G401.6 (cell line): ENCODE results near the gene PRDM8.
"Not testable (repeated sequence)": the region's sequence is repeated elsewhere in the genome, so short reads cannot be mapped to it uniquely, and the experiment has no call there.

Source experiments
- FAIRE-seq: peaks from 2 replicates; lab custom pipeline; 2012; peaks lifted over from hg19 to GRCh38; lab: Jason Lieb, UNC

Gene PRDM8

DNA sequence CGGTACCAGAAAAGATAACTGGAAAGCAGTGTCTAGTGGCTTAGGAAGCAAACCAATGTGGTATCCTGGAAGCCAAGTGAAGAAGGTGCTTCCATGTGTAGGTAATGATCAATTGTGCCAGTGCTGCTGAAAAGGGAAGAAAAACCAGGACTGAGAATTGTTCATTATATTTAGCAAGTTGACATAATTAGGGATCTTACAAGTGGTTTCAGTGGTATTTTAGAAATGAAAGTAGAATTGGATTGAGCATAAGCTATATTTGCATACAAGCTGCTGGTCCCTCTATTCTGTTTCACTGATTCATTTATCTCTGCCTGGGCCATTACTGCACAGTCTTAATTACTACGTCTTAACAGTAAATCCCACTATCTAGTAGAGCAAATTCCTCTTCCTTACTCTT lies 32.3 kb downstream of the PRDM8 start:
- FAIRE-seq, result no peak

DNA sequence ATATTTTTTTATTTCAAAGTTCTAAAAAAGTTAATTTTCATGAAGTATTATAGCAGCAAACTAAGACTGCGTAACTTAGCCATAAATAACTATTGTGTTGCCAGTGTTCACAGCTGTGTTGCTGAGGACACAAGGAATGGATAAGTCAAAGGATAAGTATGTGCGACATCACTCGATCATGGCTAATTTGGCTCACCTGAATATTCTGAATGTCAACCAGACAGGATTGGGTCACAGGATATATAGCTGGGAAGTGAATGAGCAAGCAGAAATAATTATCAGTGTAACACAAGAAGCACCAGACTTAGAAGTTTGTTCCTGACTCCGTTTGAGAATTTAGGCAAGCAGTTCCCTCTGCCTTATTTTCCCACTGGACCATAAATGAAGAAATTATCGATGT lies 33.9 kb downstream of the PRDM8 start:
- FAIRE-seq, result no peak

DNA sequence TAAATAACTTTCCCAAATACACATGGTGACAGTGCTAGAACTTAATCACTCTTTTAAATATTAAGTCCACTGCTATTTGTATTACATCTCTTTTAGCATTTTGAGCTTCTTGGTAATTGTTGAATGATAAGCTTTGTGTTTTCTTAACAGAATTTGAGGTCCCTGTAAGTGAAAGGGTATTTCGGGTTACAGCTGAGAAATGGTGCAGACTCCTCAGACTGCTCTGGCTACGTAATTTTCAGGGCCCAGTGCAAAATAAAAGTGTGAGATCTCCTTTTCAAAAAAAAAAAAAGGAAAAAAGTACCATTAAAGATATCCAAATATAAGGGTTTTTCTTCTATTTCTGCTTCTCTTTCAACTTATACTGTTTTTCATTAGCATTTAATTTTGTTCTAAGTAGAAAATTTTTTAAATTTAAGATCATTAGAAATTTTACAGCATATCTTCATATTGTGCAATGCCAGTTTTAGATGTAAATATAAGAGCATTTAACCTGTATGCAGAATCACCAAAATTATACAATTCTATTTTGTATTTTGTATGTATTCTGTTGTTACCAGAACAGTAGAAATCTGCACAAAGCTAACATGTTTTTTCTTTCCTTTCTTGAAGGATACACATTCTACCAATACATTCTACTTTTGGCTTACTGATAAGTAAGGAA lies 35.5 kb downstream of the PRDM8 start:
- FAIRE-seq, result no peak

GRCh38 chr4:80233390-80233789 lies 36.1 kb downstream of the PRDM8 start:
- no peak for FAIRE-seq

GRCh38 chr4:80235451-80235850 lies 38.1 kb downstream of the PRDM8 start:
- peak; percentile 88 for FAIRE-seq

- no peak for FAIRE-seq
Measured at GRCh38 chr4:80237992-80238391, 40.7 kb downstream of the PRDM8 start.

- FAIRE-seq, result peak; percentile 71
Measured at GRCh38 chr4:80239480-80240150, 42.3 kb downstream of the PRDM8 start.

- peak; percentile 74 for FAIRE-seq
Measured at GRCh38 chr4:80240976-80241375, 43.7 kb downstream of the PRDM8 start.

DNA sequence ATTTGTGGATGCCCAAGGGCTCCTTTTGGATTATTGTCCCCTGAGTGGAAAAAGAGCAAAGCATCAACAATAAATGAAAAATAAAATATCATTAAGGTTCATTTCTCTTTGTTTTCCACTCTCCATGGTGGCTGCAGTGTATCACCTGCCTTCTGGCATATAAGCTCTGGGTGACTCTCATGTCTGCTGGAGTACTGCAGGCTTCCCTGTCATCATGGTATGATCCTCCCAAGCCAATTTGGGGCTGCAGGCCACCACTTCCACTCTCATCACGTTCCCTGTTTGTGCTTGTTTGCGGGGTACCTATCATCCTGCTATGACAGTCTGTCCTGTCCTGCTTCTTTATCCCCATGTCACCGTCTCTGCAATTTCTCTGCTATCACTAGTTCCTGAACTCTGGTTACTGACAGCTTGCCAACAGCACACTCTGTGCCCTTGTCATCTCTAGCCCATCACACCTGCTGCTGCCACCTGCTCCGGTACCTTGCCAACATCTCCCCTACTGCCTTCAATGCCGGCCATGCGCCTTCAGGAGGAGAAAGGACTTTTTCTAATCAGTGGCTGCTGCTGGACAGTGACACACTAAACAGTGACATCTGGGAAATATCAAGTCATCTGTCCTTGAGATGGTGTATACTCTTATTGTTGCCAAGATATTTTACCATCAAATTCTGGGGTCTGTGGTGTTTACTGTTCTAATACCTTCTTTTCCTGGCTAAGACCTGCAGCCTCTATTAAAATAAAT lies 46.1 kb downstream of the PRDM8 start:
- no peak for FAIRE-seq

DNA sequence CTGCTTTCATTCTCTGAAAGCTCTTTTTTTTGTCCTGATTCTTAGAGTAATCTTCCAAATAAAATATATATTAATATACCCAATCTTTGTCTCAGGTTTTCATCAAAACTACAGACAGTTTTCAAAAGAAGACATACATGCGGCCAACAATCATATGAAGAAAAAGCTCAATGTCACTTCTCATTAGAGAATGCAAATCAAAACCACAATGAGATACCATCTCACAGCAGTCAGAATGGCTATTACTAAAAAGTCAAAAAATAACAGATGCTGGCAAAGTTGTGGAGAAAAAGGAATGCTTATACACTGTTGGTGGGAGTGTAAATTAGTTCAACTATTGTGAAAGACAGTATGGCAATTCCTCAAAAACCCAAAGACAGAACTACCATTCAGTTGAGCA lies 50.2 kb downstream of the PRDM8 start:
- not testable (repeated sequence) for FAIRE-seq

- no peak for FAIRE-seq
Measured at GRCh38 chr4:80249144-80249543, 51.8 kb downstream of the PRDM8 start.

DNA sequence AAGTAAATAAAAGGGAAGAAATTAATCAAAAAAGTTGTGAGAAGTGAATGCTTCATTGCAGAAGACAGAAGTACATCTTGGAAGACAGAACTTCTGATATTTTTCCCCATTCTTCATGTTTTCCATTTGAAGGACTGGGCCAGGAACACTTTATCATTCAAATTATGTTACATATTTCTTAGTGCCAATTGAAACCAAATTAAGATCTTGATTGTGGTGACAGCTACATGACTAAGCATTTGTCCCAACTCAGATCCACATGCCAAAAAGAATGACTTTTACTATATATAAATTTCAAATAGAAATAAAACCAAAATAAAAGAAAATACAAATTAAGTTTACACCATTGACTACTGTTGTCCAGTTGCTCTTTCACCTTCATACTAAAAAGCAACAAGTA lies 55.1 kb downstream of the PRDM8 start:
- peak; percentile 67 for FAIRE-seq

DNA sequence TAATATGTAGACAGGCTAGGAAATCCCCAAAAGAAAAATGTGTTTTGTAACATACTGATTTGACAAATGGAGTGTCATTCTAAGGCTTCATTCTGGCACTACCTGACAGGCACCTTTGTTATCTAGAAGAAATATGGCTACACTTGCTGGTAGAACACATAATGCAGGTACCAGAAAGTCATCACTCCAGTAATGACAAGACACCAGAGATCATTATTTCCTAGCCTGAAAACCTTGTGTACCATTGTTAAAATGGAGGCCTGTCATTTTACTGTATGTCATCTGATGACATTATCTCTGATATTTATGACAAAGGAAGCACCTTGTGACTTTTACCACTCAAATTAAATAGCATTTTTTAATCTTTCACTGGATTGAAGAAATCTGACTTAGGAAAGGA lies 55.6 kb downstream of the PRDM8 start:
- FAIRE-seq, result peak; percentile 25

GRCh38 chr4:80253510-80253909 lies 56.2 kb downstream of the PRDM8 start:
- no peak for FAIRE-seq
